ENCODE measurements around the gene PLXNA2. TPM values are rescaled to one million over a fixed set of nuclear protein-coding genes. Genes with fewer than 3 reads are reported as not detected.

Gene PLXNA2
- total and polyA plus RNA-seq, 7 donors = 2.4 to 16.1 (median 6.4) TPM

GRCh38 chr1:208115924-208116640, 128.1 kb downstream of the PLXNA2 start:
- H3K9me3 ChIP-seq = no peaks in the 10 kb centered on the region
- 26 to 69% methylated on average over 7 of the region's 7 CpGs for WGBS, 2 donors
- H3K27ac ChIP-seq = no peak overlapping the region
- no peaks in the 10 kb centered on the region for H3K36me3 ChIP-seq
- intact Hi-C loops (cut with DNase I) = no loop called here
- no peak for TF ChIP-seq EP300 (IDR thresholded peaks at IDR 0.05)
- TF ChIP-seq CTCF (IDR thresholded peaks at IDR 0.05) = no peak
- no peak for TF ChIP-seq POLR2A (IDR thresholded peaks at IDR 0.05)
- TF ChIP-seq POLR2AphosphoS5 (IDR thresholded peaks at IDR 0.05) = no peak
- H3K4me1 ChIP-seq = no peaks in the 10 kb centered on the region
- DNase-seq = no peak
- H3K27me3 ChIP-seq = no peaks in the 10 kb centered on the region
- H3K4me3 ChIP-seq = no peak overlapping the region

GRCh38 chr1:208113011-208113410, 131.2 kb downstream of the PLXNA2 start:
- no peak for DNase-seq
- H3K27me3 ChIP-seq = no peaks in the 10 kb centered on the region
- no peaks in the 10 kb centered on the region for H3K9me3 ChIP-seq
- no peak overlapping the region for H3K27ac ChIP-seq
- TF ChIP-seq POLR2A (IDR thresholded peaks at IDR 0.05) (no peak), CTCF (IDR thresholded peaks at IDR 0.05) (no peak), EP300 (IDR thresholded peaks at IDR 0.05) (no peak), POLR2AphosphoS5 (IDR thresholded peaks at IDR 0.05) (no peak)
- peaks cover 0 to 4% (median 1%) of the 10 kb centered on the region in 4 donors for H3K4me1 ChIP-seq
- intact Hi-C loops (cut with DNase I) = no loop called here
- H3K36me3 ChIP-seq = no peaks in the 10 kb centered on the region
- no peak overlapping the region for H3K4me3 ChIP-seq

- Histone ChIP-seq H3K27me3 (no peaks in the 10 kb centered on the region), H3K4me3 (no peak overlapping the region), H3K36me3 (no peaks in the 10 kb centered on the region), H3K9me3 (no peaks in the 10 kb centered on the region), H3K4me1 (peaks cover 0 to 9% (median 7%) of the 10 kb centered on the region in 4 donors), H3K27ac (no peak overlapping the region)
- intact Hi-C loops (cut with DNase I) = no loop called here
- DNase-seq = no peak
- WGBS, 2 donors = 85 to 90% methylated on average over 4 of the region's 4 CpGs
- TF ChIP-seq POLR2AphosphoS5 (IDR thresholded peaks at IDR 0.05) = no peak
- TF ChIP-seq EP300 (IDR thresholded peaks at IDR 0.05) = no peak
- no peak for TF ChIP-seq CTCF (IDR thresholded peaks at IDR 0.05)
- no peak for TF ChIP-seq POLR2A (IDR thresholded peaks at IDR 0.05)
Observed at GRCh38 chr1:208112401-208112800, 131.8 kb downstream of the PLXNA2 start.

- no peaks in the 10 kb centered on the region for H3K36me3 ChIP-seq
- no peaks in the 10 kb centered on the region for H3K9me3 ChIP-seq
- H3K4me3 ChIP-seq = no peak overlapping the region
- TF ChIP-seq POLR2A (IDR thresholded peaks at IDR 0.05) (no peak), CTCF (IDR thresholded peaks at IDR 0.05) (no peak), EP300 (IDR thresholded peaks at IDR 0.05) (no peak), POLR2AphosphoS5 (IDR thresholded peaks at IDR 0.05) (no peak)
- H3K4me1 ChIP-seq = peaks cover 0 to 9% (median 9%) of the 10 kb centered on the region in 4 donors
- no peaks in the 10 kb centered on the region for H3K27me3 ChIP-seq
- no peak for DNase-seq
- no peak overlapping the region for H3K27ac ChIP-seq
- intact Hi-C loops (cut with DNase I) = no loop called here
- 61 to 82% methylated on average over 4 of the region's 4 CpGs for WGBS, 2 donors
Observed at GRCh38 chr1:208111646-208112190, 132.5 kb downstream of the PLXNA2 start.
